Neuronal stem cell (in vitro differentiated cells): ENCODE data around the gene VPS8.

Experiments used
- DNase-seq: peaks from one replicate; pipeline ENCODE4 v3.0.0-alpha.2; 2013; ENCODE audit warnings: low spot score
- H2AFZ ChIP-seq: one replicate; pipeline ENCODE4 v1.6.1; 2013; ENCODE audit warnings: mild to moderate bottlenecking, low read length, inconsistent platforms
- H2AK5ac ChIP-seq: 2 replicates; pipeline ENCODE4 v1.6.1; 2013; ENCODE audit warnings: low read depth, mild to moderate bottlenecking, inconsistent platforms, low read length, moderate library complexity, mixed read lengths
- H2BK120ac ChIP-seq: 2 replicates; pipeline ENCODE4 v1.6.1; 2013; ENCODE audit warnings: low read depth, mild to moderate bottlenecking, inconsistent platforms, low read length, moderate library complexity, mixed read lengths
- H2BK12ac ChIP-seq: one replicate; pipeline ENCODE4 v1.6.1; 2013; ENCODE audit warnings: low read length, inconsistent platforms
- H2BK15ac ChIP-seq: 2 replicates; pipeline ENCODE4 v1.6.1; 2013; ENCODE audit warnings: mild to moderate bottlenecking, low read length, inconsistent platforms, mixed read lengths
- H2BK5ac ChIP-seq: one replicate; pipeline ENCODE4 v1.6.1; 2013; ENCODE audit warnings: inconsistent platforms, mild to moderate bottlenecking, low read length, moderate library complexity
- H3K14ac ChIP-seq: one replicate; pipeline ENCODE4 v1.6.1; 2013; ENCODE audit warnings: low read length, inconsistent platforms
- H3K18ac ChIP-seq: 2 replicates; pipeline ENCODE4 v1.6.1; 2013; ENCODE audit warnings: low read length, inconsistent platforms
- H3K23ac ChIP-seq: 2 replicates; pipeline ENCODE4 v1.6.1; 2013; ENCODE audit warnings: low read depth, mild to moderate bottlenecking, mixed read lengths, low read length, inconsistent platforms; ENCODE audit not compliant: poor library complexity
- H3K27ac ChIP-seq: replicated peaks from 3 replicates; pipeline ENCODE4 v1.5.1; 2013; ENCODE audit warnings: low read length, inconsistent platforms
- H3K27me3 ChIP-seq, 3 experiments: 2 replicates each; pipeline ENCODE4 v1.6.1; 2013; ENCODE audit warnings: low read length in 3 of 3, mild to moderate bottlenecking in 2 of 3, inconsistent platforms in 1 of 3, low read depth in 1 of 3, mixed read lengths in 1 of 3, moderate library complexity in 1 of 3; ENCODE audit not compliant: control insufficient read depth in 3 of 3, insufficient read depth in 3 of 3
- H3K36me3 ChIP-seq, 2 donors: replicated peaks in 1 of 2; 2 replicates each; pipeline ENCODE4 v1.6.1; 2013; ENCODE audit warnings: low read length in 2 of 2; ENCODE audit not compliant: control insufficient read depth in 2 of 2, insufficient read depth in 2 of 2
- H3K4ac ChIP-seq: 2 replicates; pipeline ENCODE4 v1.6.1; 2013; ENCODE audit warnings: inconsistent platforms, mild to moderate bottlenecking, low read length, moderate library complexity
- H3K4me1 ChIP-seq, 2 donors: 1 replicate in 1 of 2; 2 replicates in 1 of 2; pipeline ENCODE4 v1.6.1; 2013; ENCODE audit warnings: low read length in 2 of 2, low read depth in 1 of 2; ENCODE audit not compliant: control insufficient read depth in 2 of 2, insufficient read depth in 1 of 2
- H3K4me2 ChIP-seq: one replicate; pipeline ENCODE4 v1.6.1; 2013; ENCODE audit warnings: mild to moderate bottlenecking, low read length, inconsistent platforms; ENCODE audit not compliant: insufficient read depth, poor library complexity, severe bottlenecking
- H3K4me3 ChIP-seq, 2 donors: 2 replicates each; pipeline ENCODE4 v1.5.1; 2013; ENCODE audit warnings: low read length in 2 of 2, mild to moderate bottlenecking in 2 of 2, inconsistent platforms in 1 of 2, moderate library complexity in 1 of 2
- H3K79me1 ChIP-seq: one replicate; pipeline ENCODE4 v1.6.1; 2013; ENCODE audit warnings: low read depth, mild to moderate bottlenecking, inconsistent platforms, low read length, moderate library complexity
- H3K9ac ChIP-seq: one replicate; pipeline ENCODE4 v1.6.1; 2013; ENCODE audit warnings: mild to moderate bottlenecking, low read depth, low read length, inconsistent platforms; ENCODE audit not compliant: poor library complexity
- H3K9me3 ChIP-seq, 2 donors: replicated peaks in 1 of 2; 2 replicates each; pipeline versions ENCODE3 to v1.6.1; 2013; ENCODE audit warnings: low read length in 2 of 2, mild to moderate bottlenecking in 2 of 2, inconsistent platforms in 1 of 2, low read depth in 1 of 2, mixed read lengths in 1 of 2, moderate library complexity in 1 of 2; ENCODE audit not compliant: control insufficient read depth in 2 of 2, insufficient read depth in 1 of 2
- H4K8ac ChIP-seq: one replicate; pipeline ENCODE4 v1.6.1; 2013; ENCODE audit warnings: low read depth, mild to moderate bottlenecking, inconsistent platforms, low read length, moderate library complexity
- H4K91ac ChIP-seq: one replicate; pipeline ENCODE4 v1.6.1; 2013; ENCODE audit warnings: low read length, low read depth, mild to moderate bottlenecking, inconsistent platforms; ENCODE audit not compliant: poor library complexity
- WGBS, 2 donors: extraction: QIAGEN DNeasy Blood & Tissue Kit; methylation state at CpG; one replicate each; pipeline ENCODE4 v1.1.7; 2013; ENCODE audit warnings: missing lambda C conversion rate in 2 of 2, mixed read lengths in 1 of 2; ENCODE audit not compliant: insufficient read length in 2 of 2, insufficient replicate concordance in 1 of 2; ENCODE audit errors: extremely low coverage in 2 of 2; 5-methylcytosine and 5-hydroxymethylcytosine counted together

The VPS8 gene

DNA sequence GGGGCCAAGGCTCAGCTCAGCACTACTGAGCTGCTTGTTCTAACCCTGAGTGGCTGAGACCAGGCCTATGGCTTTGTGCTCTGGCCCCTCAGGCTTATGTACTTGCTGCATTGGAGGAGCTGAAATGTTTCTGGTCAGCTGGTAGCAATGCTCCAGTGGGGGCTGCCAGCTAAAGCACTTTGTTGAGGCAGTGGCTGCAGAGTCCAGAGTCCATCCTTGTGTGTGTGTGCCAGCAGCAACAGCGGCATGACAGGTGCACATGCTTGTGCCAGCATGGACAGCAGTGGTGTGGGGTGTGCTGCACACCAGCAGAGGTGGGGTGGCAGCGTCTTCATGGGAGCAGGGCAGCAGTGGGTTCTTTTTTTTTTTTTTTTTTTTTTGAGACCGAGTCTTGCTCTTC is 169.1 kb downstream of the VPS8 start:
- no peak overlapping the region for H3K4me3 ChIP-seq
- peaks cover 0 to 2% of the 10 kb centered on the region in 2 donors for H3K36me3 ChIP-seq
- H2BK15ac ChIP-seq = no peak overlapping the region
- no peaks in the 10 kb centered on the region for H3K9me3 ChIP-seq
- H3K4ac ChIP-seq = no peak overlapping the region
- no peaks in the 10 kb centered on the region for H3K79me1 ChIP-seq
- H2AK5ac ChIP-seq = no peak overlapping the region
- H3K23ac ChIP-seq = no peak overlapping the region
- H2BK5ac ChIP-seq = no peak overlapping the region
- no peak overlapping the region for H3K18ac ChIP-seq
- no peak for DNase-seq
- H4K8ac ChIP-seq = no peak overlapping the region
- H4K91ac ChIP-seq = no peak overlapping the region
- H3K27ac ChIP-seq = no peak overlapping the region
- H2BK12ac ChIP-seq = no peak overlapping the region
- no peaks in the 10 kb centered on the region for H3K4me1 ChIP-seq
- WGBS, 2 donors = no CpG with 5 or more reads among the region's 3 CpGs
- no peak overlapping the region for H3K4me2 ChIP-seq
- peak overlapping the region; percentile 0 for H3K9ac ChIP-seq
- no peak overlapping the region for H2BK120ac ChIP-seq
- H3K27me3 ChIP-seq = no peaks in the 10 kb centered on the region
- no peak overlapping the region for H2AFZ ChIP-seq
- no peak overlapping the region for H3K14ac ChIP-seq

DNA sequence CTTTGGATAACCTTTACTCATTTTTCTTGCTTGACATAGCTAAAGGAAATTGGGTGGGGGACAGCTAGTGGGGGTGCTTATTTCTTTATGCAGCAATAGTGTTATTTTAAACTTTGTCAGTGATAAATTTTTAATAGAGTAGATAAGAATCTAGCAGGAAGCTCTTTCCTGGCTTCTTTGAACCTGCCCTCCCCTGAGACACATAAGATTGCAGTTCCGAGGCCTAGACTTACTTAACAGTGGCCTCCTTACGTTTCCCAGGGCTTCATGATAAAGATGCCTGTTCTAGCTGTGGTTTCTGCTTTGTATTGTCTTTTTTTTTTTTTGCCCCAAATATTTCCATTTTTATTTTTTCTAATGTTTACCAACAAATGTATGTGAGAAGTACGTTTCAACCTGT is 170.1 kb downstream of the VPS8 start:
- no peak overlapping the region for H3K14ac ChIP-seq
- H2BK120ac ChIP-seq = no peak overlapping the region
- no peak overlapping the region for H3K9ac ChIP-seq
- no peaks in the 10 kb centered on the region for H3K79me1 ChIP-seq
- DNase-seq = no peak
- no peak overlapping the region for H3K23ac ChIP-seq
- no peak overlapping the region for H2AK5ac ChIP-seq
- H2BK5ac ChIP-seq = no peak overlapping the region
- no peak overlapping the region for H3K4me3 ChIP-seq
- no peak overlapping the region for H4K8ac ChIP-seq
- H2BK12ac ChIP-seq = no peak overlapping the region
- no CpG with 5 or more reads among the region's 3 CpGs for WGBS, 2 donors
- H3K4me1 ChIP-seq = no peaks in the 10 kb centered on the region
- no peaks in the 10 kb centered on the region for H3K9me3 ChIP-seq
- H4K91ac ChIP-seq = no peak overlapping the region
- no peak overlapping the region for H2AFZ ChIP-seq
- H3K27me3 ChIP-seq = no peaks in the 10 kb centered on the region
- H2BK15ac ChIP-seq = no peak overlapping the region
- peaks cover 0 to 2% of the 10 kb centered on the region in 2 donors for H3K36me3 ChIP-seq
- H3K27ac ChIP-seq = no peak overlapping the region
- H3K4me2 ChIP-seq = no peak overlapping the region
- H3K4ac ChIP-seq = no peak overlapping the region
- no peak overlapping the region for H3K18ac ChIP-seq

DNA sequence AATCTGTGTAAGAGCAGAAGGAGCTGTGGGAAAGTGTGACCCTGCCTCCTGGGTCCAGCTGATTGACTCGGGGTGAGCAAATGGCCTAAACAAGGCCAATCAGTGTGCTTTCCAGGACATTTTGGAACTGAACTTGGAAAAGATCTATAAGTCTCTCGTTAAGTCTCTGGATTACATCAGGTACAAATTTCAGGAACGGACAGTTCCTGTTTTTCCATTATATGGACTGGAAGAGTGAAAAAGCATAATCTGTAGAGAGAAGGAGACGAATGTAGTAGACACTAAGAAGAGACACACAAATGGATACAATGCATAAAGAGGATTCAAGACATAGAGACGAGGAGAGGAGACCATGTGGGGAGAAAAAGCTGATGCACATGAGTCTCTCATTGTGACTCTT is 173.6 kb downstream of the VPS8 start:
- Histone ChIP-seq H3K27me3 (no peaks in the 10 kb centered on the region), H3K9ac (no peak overlapping the region), H3K27ac (no peak overlapping the region), H4K8ac (no peak overlapping the region), H2BK15ac (no peak overlapping the region), H2BK12ac (no peak overlapping the region), H2BK120ac (no peak overlapping the region), H3K18ac (no peak overlapping the region), H3K36me3 (peaks cover 0 to 2% of the 10 kb centered on the region in 2 donors), H4K91ac (no peak overlapping the region), H3K23ac (no peak overlapping the region), H2BK5ac (no peak overlapping the region), H3K4ac (no peak overlapping the region), H3K9me3 (no peaks in the 10 kb centered on the region), H3K79me1 (no peaks in the 10 kb centered on the region), H2AFZ (no peak overlapping the region), H3K4me3 (no peak overlapping the region), H2AK5ac (no peak overlapping the region), H3K14ac (no peak overlapping the region), H3K4me2 (no peak overlapping the region), H3K4me1 (no peaks in the 10 kb centered on the region)
- WGBS, 2 donors = no CpG with 5 or more reads among the region's 5 CpGs
- DNase-seq = no peak

DNA sequence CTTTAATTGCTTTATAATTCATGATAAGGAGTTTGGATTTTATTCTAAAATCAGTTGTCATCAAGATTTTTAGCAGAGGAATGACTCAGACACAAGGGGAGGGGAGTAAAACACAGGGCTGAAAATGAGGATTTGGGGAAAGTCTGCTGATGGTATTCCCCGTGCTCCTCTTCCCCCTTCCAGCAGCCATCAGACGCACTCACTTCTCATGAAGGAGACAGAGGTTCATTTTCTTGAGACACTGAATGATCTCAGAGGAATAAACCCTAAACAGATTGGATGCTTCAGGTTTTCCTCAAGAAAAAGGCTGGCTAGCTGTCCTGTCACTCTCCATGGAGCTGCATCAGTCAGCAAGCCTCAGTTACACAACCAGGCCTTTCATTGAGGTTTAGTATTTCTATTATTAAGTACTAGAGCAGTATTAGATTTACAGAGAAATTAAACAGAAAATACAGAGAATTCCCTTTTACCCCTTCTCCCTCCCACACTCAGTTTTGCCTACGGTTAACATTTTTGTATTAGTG is 174.5 kb downstream of the VPS8 start:
- Histone ChIP-seq H2AFZ (no peak overlapping the region), H3K23ac (no peak overlapping the region), H3K79me1 (no peaks in the 10 kb centered on the region), H2BK120ac (no peak overlapping the region), H2BK5ac (no peak overlapping the region), H3K9me3 (no peaks in the 10 kb centered on the region), H3K27ac (no peak overlapping the region), H2BK12ac (no peak overlapping the region), H2BK15ac (no peak overlapping the region), H3K18ac (no peak overlapping the region), H4K91ac (no peak overlapping the region), H3K9ac (no peak overlapping the region), H3K14ac (no peak overlapping the region), H3K4me3 (no peak overlapping the region), H3K36me3 (peaks cover 0 to 2% of the 10 kb centered on the region in 2 donors), H3K4ac (no peak overlapping the region), H3K27me3 (no peaks in the 10 kb centered on the region), H3K4me1 (no peaks in the 10 kb centered on the region), H4K8ac (no peak overlapping the region), H3K4me2 (no peak overlapping the region), H2AK5ac (no peak overlapping the region)
- no CpG with 5 or more reads among the region's 3 CpGs for WGBS, 2 donors
- DNase-seq = no peak
